ENCODE measurements around the gene TTC23L. TPM values are rescaled to one million over a fixed set of nuclear protein-coding genes. Genes with fewer than 3 reads are reported as not detected.

The TTC23L gene
- 0.09 and 0.72 TPM in 2 replicates for total RNA-seq (2022)
- Bru-seq, nascent RNA: percentile 26 among the genes with signal in this experiment
- percentile 23 among the genes with signal in this experiment for BruChase-seq, experiment 1, labeled RNA remaining after a 2-hour chase
- percentile 24 among the genes with signal in this experiment for BruChase-seq, experiment 2, labeled RNA remaining after a 6-hour chase
- long read RNA-seq: 0 reads

- peak within 1 kb of the TSS; percentile 96 for H3K27ac Mint-ChIP-seq (ENCODE audit: unreplicated experiment)
- no TSS peak for BruUV-seq (replicated peaks)
- H3K36me3 ChIP-seq (ENCODE audit: control insufficient read depth, insufficient read depth, low read length): no peaks in the 10 kb centered on the region
- no peaks in the 10 kb centered on the region for H3K27me3 Mint-ChIP-seq (ENCODE audit: insufficient read depth, unreplicated experiment)
- peak; percentile 92 to 93 for DNase-seq
- TF ChIP-seq CTCF (IDR thresholded peaks at IDR 0.05; ENCODE audit: insufficient read depth in 1 of 2, low read depth in 1 of 2, low read length in 1 of 2, severe bottlenecking in 1 of 2, unreplicated experiment in 1 of 2): no peak
- ChIA-PET CTCF (interaction anchor here (0.6 kb wide), 1 partner anchor 9 kb away, joined by 3 read pairs; no protein-coding TSS in a partner anchor), POLR2A (interaction anchor here (0.5 to 1.6 kb wide), 6 partner anchors 9 to 183 kb away, joined by 3 to 14 read pairs (median 8); partner anchors contain the start of genes BRIX1, DNAJC21, RAD1 and RAI14)
- H3K9me3 ChIP-seq: no peaks in the 10 kb centered on the region
- H3K27me3 ChIP-seq (replicated peaks; ENCODE audit: control insufficient read depth, insufficient read depth, low read length): no peaks in the 10 kb centered on the region
- intact Hi-C loops (cut with micrococcal nuclease; ENCODE audit: unreplicated experiment): loop anchor here (1.0 to 5.0 kb wide), 5 partner anchors 9 to 352 kb away; partner anchors contain the start of gene RAI14
- peaks cover 13% of the 10 kb centered on the region for H3K4me1 Mint-ChIP-seq (ENCODE audit: low read depth, unreplicated experiment)
- no peaks in the 10 kb centered on the region for H3K9me3 Mint-ChIP-seq (ENCODE audit: unreplicated experiment)
- H3K4me3 ChIP-seq (ENCODE audit: low read depth, low read length): peak within 1 kb of the TSS; percentile 72
- H3K36me3 Mint-ChIP-seq (ENCODE audit: insufficient read depth, unreplicated experiment): peaks cover 25% of the 10 kb centered on the region
- peaks cover 6% of the 10 kb centered on the region; the same call in 1 of the 2 replicates for H3K4me1 ChIP-seq
- H3K4me3 Mint-ChIP-seq (ENCODE audit: unreplicated experiment): peak within 1 kb of the TSS; percentile 86
These were observed at the start of gene TTC23L for GRCh38 chr5:34838785-34839714. Gene TTC23L, plus strand, starts transcription at chr5:34839164. Its CDS starts 1,508 bp downstream, at chr5:34840672.

- Histone ChIP-seq H3K4me1 (no peaks in the 10 kb centered on the region), H3K9me3 (no peaks in the 10 kb centered on the region), H3K4me3 (ENCODE audit: low read depth, low read length) (no peak overlapping the region), H3K36me3 (ENCODE audit: control insufficient read depth, insufficient read depth, low read length) (no peaks in the 10 kb centered on the region; the same call in 1 of the 2 replicates), H3K27me3 (replicated peaks; ENCODE audit: control insufficient read depth, insufficient read depth, low read length) (no peaks in the 10 kb centered on the region)
- DNase-seq: no peak
- ChIA-PET CTCF (no interaction called here), POLR2A (no interaction called here)
- peaks cover 27% of the 10 kb centered on the region for H3K9me3 Mint-ChIP-seq (ENCODE audit: unreplicated experiment)
- no peak for TF ChIP-seq CTCF (IDR thresholded peaks at IDR 0.05; ENCODE audit: insufficient read depth in 1 of 2, low read depth in 1 of 2, low read length in 1 of 2, severe bottlenecking in 1 of 2, unreplicated experiment in 1 of 2)
- no peak overlapping the region for H3K27ac Mint-ChIP-seq (ENCODE audit: unreplicated experiment)
- peaks cover 23% of the 10 kb centered on the region for H3K36me3 Mint-ChIP-seq (ENCODE audit: insufficient read depth, unreplicated experiment)
- no peaks in the 10 kb centered on the region for H3K27me3 Mint-ChIP-seq (ENCODE audit: insufficient read depth, unreplicated experiment)
- no peak overlapping the region for H3K4me3 Mint-ChIP-seq (ENCODE audit: unreplicated experiment)
- no TSS peak for BruUV-seq (replicated peaks)
- intact Hi-C loops (cut with micrococcal nuclease; ENCODE audit: unreplicated experiment): no loop called here
- no peaks in the 10 kb centered on the region for H3K4me1 Mint-ChIP-seq (ENCODE audit: low read depth, unreplicated experiment)
These were observed 49.3 kb upstream of the TTC23L start for GRCh38 chr5:34789639-34790038.

GRCh38 chr5:34790069-34790468 is 48.9 kb upstream of the TTC23L start:
- Mint-ChIP-seq H3K4me1 (ENCODE audit: low read depth, unreplicated experiment) (no peaks in the 10 kb centered on the region), H3K27ac (ENCODE audit: unreplicated experiment) (no peak overlapping the region), H3K27me3 (ENCODE audit: insufficient read depth, unreplicated experiment) (no peaks in the 10 kb centered on the region), H3K36me3 (ENCODE audit: insufficient read depth, unreplicated experiment) (peaks cover 23% of the 10 kb centered on the region), H3K9me3 (ENCODE audit: unreplicated experiment) (peaks cover 27% of the 10 kb centered on the region), H3K4me3 (ENCODE audit: unreplicated experiment) (no peak overlapping the region)
- Histone ChIP-seq H3K9me3 (no peaks in the 10 kb centered on the region), H3K36me3 (ENCODE audit: control insufficient read depth, insufficient read depth, low read length) (no peaks in the 10 kb centered on the region; the same call in 1 of the 2 replicates), H3K27me3 (replicated peaks; ENCODE audit: control insufficient read depth, insufficient read depth, low read length) (no peaks in the 10 kb centered on the region), H3K4me3 (ENCODE audit: low read depth, low read length) (no peak overlapping the region), H3K4me1 (no peaks in the 10 kb centered on the region)
- ChIA-PET POLR2A (no interaction called here), CTCF (no interaction called here)
- BruUV-seq (replicated peaks): no TSS peak
- no peak for DNase-seq
- intact Hi-C loops (cut with micrococcal nuclease; ENCODE audit: unreplicated experiment): no loop called here
- no peak for TF ChIP-seq CTCF (IDR thresholded peaks at IDR 0.05; ENCODE audit: insufficient read depth in 1 of 2, low read depth in 1 of 2, low read length in 1 of 2, severe bottlenecking in 1 of 2, unreplicated experiment in 1 of 2)

All from Caco-2 (cell line).